ENCODE data around the gene CADPS2.

Gene CADPS2

DNA sequence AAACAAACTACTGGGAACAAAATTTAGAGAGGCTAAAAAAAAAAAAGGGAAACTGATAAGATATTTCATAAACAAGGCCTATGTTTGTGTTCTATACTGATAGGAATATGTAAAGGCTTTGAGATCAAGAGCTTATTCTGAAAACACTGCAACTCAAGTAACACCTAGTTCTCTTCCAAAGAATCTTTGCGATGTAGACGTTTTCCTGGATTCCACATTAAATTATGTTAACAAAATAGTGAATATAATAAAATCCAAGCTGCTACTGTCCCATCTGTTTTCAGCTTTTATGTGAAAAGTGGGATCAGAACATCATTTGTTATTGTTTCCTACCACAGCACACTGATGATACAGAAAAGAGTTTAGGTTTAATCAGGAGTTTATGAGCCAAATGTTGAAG lies 130.6 kb downstream of the CADPS2 start:
- Mint-ChIP-seq H3K27ac (no peak overlapping the region), H3K4me3 (no peak overlapping the region), H3K27me3 (ENCODE audit: low read depth) (no peaks in the 10 kb centered on the region), H3K36me3 (ENCODE audit: low read depth) (no peaks in the 10 kb centered on the region), H3K4me1 (no peaks in the 10 kb centered on the region), H3K9me3 (no peaks in the 10 kb centered on the region)
- TF ChIP-seq, protein P1, sequence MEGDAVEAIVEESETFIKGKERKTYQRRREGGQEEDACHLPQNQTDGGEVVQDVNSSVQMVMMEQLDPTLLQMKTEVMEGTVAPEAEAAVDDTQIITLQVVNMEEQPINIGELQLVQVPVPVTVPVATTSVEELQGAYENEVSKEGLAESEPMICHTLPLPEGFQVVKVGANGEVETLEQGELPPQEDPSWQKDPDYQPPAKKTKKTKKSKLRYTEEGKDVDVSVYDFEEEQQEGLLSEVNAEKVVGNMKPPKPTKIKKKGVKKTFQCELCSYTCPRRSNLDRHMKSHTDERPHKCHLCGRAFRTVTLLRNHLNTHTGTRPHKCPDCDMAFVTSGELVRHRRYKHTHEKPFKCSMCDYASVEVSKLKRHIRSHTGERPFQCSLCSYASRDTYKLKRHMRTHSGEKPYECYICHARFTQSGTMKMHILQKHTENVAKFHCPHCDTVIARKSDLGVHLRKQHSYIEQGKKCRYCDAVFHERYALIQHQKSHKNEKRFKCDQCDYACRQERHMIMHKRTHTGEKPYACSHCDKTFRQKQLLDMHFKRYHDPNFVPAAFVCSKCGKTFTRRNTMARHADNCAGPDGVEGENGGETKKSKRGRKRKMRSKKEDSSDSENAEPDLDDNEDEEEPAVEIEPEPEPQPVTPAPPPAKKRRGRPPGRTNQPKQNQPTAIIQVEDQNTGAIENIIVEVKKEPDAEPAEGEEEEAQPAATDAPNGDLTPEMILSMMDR (IDR thresholded peaks at IDR 0.05; ENCODE audit: unreplicated experiment in 3 of 3), result no peak

DNA sequence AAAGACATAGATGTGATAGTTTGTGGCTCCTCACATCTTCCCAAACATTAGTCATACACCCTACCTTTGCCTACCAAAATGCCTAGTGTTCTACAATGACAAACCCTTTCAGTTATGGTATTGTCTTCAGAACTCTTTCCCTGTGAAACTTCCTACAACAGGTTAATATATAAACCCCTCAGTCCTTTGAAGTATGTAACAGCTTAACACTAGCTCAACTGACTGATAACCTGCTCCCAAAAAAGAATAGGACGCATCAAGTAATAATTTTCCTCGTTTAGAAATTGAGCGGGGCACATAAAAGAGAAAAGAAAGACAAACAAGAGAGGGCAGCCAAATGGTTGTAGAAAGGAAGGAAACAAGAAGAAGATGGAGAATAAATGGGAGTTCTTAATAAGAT lies 133.7 kb downstream of the CADPS2 start:
- H3K36me3 Mint-ChIP-seq (ENCODE audit: low read depth), result no peaks in the 10 kb centered on the region
- H3K4me3 Mint-ChIP-seq, result peak overlapping the region in 1 of 3 experiments; percentile 8
- TF ChIP-seq, protein P1 (IDR thresholded peaks at IDR 0.05; ENCODE audit: unreplicated experiment in 3 of 3), result no peak
- H3K9me3 Mint-ChIP-seq, result no peaks in the 10 kb centered on the region
- peak overlapping the region; percentile 17 to 46 (median 34) for H3K27ac Mint-ChIP-seq
- no peaks in the 10 kb centered on the region for H3K4me1 Mint-ChIP-seq
- no peaks in the 10 kb centered on the region for H3K27me3 Mint-ChIP-seq (ENCODE audit: low read depth)

GRCh38 chr7:122750389-122750788 lies 135.9 kb downstream of the CADPS2 start:
- H3K27ac Mint-ChIP-seq, result peak overlapping the region in 1 of 3 experiments; percentile 24
- H3K9me3 Mint-ChIP-seq, result no peaks in the 10 kb centered on the region
- TF ChIP-seq, protein P1 (IDR thresholded peaks at IDR 0.05; ENCODE audit: unreplicated experiment in 3 of 3), result no peak
- H3K36me3 Mint-ChIP-seq (ENCODE audit: low read depth), result no peaks in the 10 kb centered on the region
- H3K4me3 Mint-ChIP-seq, result no peak overlapping the region
- H3K4me1 Mint-ChIP-seq, result no peaks in the 10 kb centered on the region
- H3K27me3 Mint-ChIP-seq (ENCODE audit: low read depth), result no peaks in the 10 kb centered on the region

- Mint-ChIP-seq H3K36me3 (ENCODE audit: low read depth) (no peaks in the 10 kb centered on the region), H3K27me3 (ENCODE audit: low read depth) (no peaks in the 10 kb centered on the region), H3K4me3 (no peak overlapping the region), H3K9me3 (no peaks in the 10 kb centered on the region), H3K27ac (no peak overlapping the region), H3K4me1 (no peaks in the 10 kb centered on the region)
- TF ChIP-seq, protein P1 (IDR thresholded peaks at IDR 0.05; ENCODE audit: unreplicated experiment in 3 of 3), result no peak
These were observed 138.1 kb downstream of the CADPS2 start for GRCh38 chr7:122748195-122748594.

GRCh38 chr7:122746948-122747347 lies 139.3 kb downstream of the CADPS2 start:
- TF ChIP-seq, protein P1 (IDR thresholded peaks at IDR 0.05; ENCODE audit: unreplicated experiment in 3 of 3), result no peak
- Mint-ChIP-seq H3K27ac (no peak overlapping the region), H3K4me3 (no peak overlapping the region), H3K9me3 (no peaks in the 10 kb centered on the region), H3K36me3 (ENCODE audit: low read depth) (no peaks in the 10 kb centered on the region), H3K4me1 (no peaks in the 10 kb centered on the region), H3K27me3 (ENCODE audit: low read depth) (no peaks in the 10 kb centered on the region)

GRCh38 chr7:122743211-122743610 lies 143.0 kb downstream of the CADPS2 start:
- H3K27me3 Mint-ChIP-seq (ENCODE audit: low read depth), result no peaks in the 10 kb centered on the region
- TF ChIP-seq, protein P1 (IDR thresholded peaks at IDR 0.05; ENCODE audit: unreplicated experiment in 3 of 3), result no peak

More at GRCh38 chr7:122743211-122743610, 143.0 kb downstream of the CADPS2 start:
- no peaks in the 10 kb centered on the region for H3K4me1 Mint-ChIP-seq
- H3K36me3 Mint-ChIP-seq (ENCODE audit: low read depth), result no peaks in the 10 kb centered on the region
- no peak overlapping the region for H3K4me3 Mint-ChIP-seq
- no peak overlapping the region for H3K27ac Mint-ChIP-seq
- no peaks in the 10 kb centered on the region for H3K9me3 Mint-ChIP-seq

Measured in nephron (organoid).